Measurements from ENCODE around the gene KTN1.

DNA sequence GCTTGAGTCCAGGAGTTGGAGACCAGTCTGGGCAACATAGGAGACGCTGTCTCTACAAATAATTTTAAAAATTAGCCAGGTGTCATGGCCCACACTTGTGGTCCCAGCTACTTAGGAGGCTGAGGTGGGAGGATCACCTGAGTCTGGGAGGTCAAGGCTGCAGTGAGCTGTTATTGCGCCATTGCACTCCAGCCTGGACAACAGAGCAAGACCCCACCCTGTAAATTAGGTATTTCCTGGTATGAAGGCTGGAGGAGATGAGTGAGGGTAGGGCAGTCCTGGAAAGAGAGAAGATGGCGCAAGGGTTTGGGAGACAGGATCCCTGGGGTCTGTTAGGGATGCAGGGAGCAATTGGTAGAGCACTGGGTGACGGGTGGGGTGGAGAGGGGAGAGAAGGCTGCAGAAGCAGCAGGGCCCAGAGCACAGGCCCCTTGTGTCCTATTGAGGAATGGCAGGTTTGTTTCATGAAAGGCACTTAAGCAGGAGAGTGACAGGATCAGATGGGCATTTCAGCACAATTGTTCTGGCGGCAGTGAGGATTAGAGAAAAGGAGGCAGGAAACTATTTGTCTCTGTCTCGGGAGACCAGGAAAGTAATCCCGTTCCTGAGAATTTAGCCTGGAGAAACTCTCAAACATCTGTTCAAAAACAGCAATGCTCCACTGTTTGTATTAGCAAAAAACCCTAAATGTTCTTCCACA, 47.2 kb upstream of the KTN1 start:
- TF ChIP-seq, protein P1, sequence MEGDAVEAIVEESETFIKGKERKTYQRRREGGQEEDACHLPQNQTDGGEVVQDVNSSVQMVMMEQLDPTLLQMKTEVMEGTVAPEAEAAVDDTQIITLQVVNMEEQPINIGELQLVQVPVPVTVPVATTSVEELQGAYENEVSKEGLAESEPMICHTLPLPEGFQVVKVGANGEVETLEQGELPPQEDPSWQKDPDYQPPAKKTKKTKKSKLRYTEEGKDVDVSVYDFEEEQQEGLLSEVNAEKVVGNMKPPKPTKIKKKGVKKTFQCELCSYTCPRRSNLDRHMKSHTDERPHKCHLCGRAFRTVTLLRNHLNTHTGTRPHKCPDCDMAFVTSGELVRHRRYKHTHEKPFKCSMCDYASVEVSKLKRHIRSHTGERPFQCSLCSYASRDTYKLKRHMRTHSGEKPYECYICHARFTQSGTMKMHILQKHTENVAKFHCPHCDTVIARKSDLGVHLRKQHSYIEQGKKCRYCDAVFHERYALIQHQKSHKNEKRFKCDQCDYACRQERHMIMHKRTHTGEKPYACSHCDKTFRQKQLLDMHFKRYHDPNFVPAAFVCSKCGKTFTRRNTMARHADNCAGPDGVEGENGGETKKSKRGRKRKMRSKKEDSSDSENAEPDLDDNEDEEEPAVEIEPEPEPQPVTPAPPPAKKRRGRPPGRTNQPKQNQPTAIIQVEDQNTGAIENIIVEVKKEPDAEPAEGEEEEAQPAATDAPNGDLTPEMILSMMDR (IDR thresholded peaks at IDR 0.05; ENCODE audit: insufficient read depth, low read depth, low read length) = no peak
- no peak for TF ChIP-seq EZH2 (IDR thresholded peaks at IDR 0.05; ENCODE audit: insufficient read depth, low read length)
